ENCODE measurements around the gene IHH.

The IHH gene

DNA sequence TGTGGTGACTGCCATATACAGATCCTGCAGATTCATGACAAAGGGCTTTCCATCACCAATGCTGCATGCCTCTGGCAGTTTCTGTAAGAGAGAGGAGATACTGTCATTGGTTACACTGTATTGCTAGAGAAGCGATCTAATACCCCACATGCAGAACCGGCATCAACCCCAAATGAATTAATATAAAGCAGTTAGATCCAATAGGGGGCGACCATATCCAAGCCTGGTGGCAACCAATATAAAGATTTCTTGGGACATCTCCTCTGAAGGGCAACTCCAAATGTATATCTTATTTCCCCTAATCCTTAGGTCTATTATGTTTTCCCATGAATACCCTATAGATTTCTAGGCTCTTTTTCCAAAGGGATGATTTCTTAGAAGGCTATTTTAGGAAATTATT is 17.4 kb upstream of the IHH start:
- ChIA-PET CTCF (no interaction called here), POLR2A (no interaction called here)
- DNase-seq (ENCODE audit: extremely low spot score): no peak
- TF ChIP-seq ELF4 (IDR thresholded peaks at IDR 0.05) (no peak), HDGF (IDR thresholded peaks at IDR 0.05; ENCODE audit: borderline replicate concordance) (no peak), TARDBP (IDR thresholded peaks at IDR 0.05) (no peak), FOXM1 (IDR thresholded peaks at IDR 0.05; ENCODE audit: borderline replicate concordance) (no peak), L3MBTL2 (conservative IDR thresholded peaks at IDR 0.05) (no peak)

DNA sequence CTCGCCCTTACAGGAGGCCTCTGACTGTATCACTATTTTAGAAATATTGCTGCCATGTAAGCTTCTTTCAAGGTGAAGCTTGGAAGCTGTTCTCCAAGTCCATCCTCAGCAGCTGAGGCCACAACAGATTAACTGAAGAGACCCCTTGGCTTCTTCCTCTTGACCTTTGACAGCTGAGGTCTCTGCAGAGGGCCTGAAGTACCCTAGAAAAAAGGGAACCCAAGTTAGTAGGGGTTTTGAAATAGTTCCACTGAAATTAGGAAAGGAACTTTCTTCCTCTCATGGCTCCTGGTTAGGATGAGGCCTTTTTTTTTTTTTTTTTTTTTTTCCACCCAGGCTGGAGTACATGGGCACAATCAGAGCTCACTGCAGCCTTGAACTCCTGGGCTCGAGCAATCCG is 15.5 kb upstream of the IHH start:
- ChIA-PET CTCF (interaction anchor here (1.0 to 1.8 kb wide), 3 partner anchors 43 to 78 kb away, joined by 5 to 7 read pairs (median 6); no protein-coding TSS in a partner anchor), POLR2A (no interaction called here)

DNA sequence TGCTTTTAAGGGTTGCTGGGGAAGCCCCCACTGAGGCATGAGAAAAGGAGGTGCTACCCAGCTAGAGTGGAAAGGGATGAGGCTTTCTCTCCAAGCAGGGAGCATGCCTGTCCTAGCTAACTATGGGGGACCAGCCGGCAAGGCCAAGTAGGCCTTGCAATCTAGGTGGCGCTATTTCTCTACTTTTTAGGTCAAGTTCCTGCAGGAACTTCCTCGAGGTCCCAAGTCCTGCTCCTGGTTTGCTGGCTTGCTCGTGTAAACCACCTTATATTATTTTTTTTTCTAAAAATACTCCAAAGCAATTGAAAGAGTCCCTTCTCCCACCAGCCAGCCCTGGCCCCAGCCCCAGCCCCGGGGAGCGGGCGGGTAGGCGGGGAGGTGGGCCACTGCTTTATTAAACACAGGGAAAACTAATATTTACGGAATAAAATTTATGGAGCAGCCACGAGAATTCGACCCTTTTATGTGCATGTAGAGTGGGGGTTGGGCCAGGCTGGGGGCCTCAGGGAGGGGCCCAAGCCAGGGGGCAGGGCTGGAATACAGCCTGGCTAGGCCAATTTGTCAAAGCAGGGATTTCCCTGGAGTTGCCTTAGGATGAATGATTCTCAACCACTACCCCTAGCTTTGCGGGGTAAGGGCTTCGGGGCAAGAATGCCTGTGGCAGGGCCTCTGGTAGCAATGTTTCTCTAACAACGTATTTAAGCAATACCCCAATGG is 12.8 kb upstream of the IHH start:
- CTCF ChIA-PET: interaction anchor here (0.6 to 4.9 kb wide), 18 partner anchors 8 to 901 kb away, joined by 3 to 37 read pairs (median 4); no protein-coding TSS in a partner anchor
- POLR2A ChIA-PET: interaction anchor here (0.7 kb wide), 1 partner anchor 26 kb away, joined by 4 read pairs; no protein-coding TSS in a partner anchor
- peak; percentile 70 for DNase-seq (ENCODE audit: extremely low spot score)
- no peak for TF ChIP-seq HDGF (IDR thresholded peaks at IDR 0.05; ENCODE audit: borderline replicate concordance)
- TF ChIP-seq LEF1 (IDR thresholded peaks at IDR 0.05; ENCODE audit: borderline replicate concordance): no peak

More for the DNA sequence above, 15.5 kb upstream of the IHH start:
- DNase-seq (ENCODE audit: extremely low spot score): no peak
- TF ChIP-seq HDGF (IDR thresholded peaks at IDR 0.05; ENCODE audit: borderline replicate concordance): no peak
- TF ChIP-seq ZNF384 (IDR thresholded peaks at IDR 0.05): no peak
- no peak for TF ChIP-seq LEF1 (IDR thresholded peaks at IDR 0.05; ENCODE audit: borderline replicate concordance)
- TF ChIP-seq FOXK2 (IDR thresholded peaks at IDR 0.05): no peak
- no peak for TF ChIP-seq CTBP1 (IDR thresholded peaks at IDR 0.05; ENCODE audit: borderline replicate concordance)
- TF ChIP-seq NFRKB (IDR thresholded peaks at IDR 0.05): no peak
- no peak for TF ChIP-seq ELF4 (IDR thresholded peaks at IDR 0.05)
- TF ChIP-seq FOXA1 (IDR thresholded peaks at IDR 0.05): no peak
- TF ChIP-seq FOXM1 (IDR thresholded peaks at IDR 0.05; ENCODE audit: borderline replicate concordance): no peak
- TF ChIP-seq L3MBTL2 (conservative IDR thresholded peaks at IDR 0.05): no peak
- no peak for TF ChIP-seq BHLHE40 (IDR thresholded peaks at IDR 0.05; ENCODE audit: borderline replicate concordance)
- no peak for TF ChIP-seq SP1 (IDR thresholded peaks at IDR 0.05)
- TF ChIP-seq, protein P1, sequence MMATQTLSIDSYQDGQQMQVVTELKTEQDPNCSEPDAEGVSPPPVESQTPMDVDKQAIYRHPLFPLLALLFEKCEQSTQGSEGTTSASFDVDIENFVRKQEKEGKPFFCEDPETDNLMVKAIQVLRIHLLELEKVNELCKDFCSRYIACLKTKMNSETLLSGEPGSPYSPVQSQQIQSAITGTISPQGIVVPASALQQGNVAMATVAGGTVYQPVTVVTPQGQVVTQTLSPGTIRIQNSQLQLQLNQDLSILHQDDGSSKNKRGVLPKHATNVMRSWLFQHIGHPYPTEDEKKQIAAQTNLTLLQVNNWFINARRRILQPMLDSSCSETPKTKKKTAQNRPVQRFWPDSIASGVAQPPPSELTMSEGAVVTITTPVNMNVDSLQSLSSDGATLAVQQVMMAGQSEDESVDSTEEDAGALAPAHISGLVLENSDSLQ (IDR thresholded peaks at IDR 0.05): no peak
- TF ChIP-seq SUZ12 (IDR thresholded peaks at IDR 0.05): no peak
- TF ChIP-seq TARDBP (IDR thresholded peaks at IDR 0.05): no peak
- no peak for TF ChIP-seq ARNT (IDR thresholded peaks at IDR 0.05)

DNA sequence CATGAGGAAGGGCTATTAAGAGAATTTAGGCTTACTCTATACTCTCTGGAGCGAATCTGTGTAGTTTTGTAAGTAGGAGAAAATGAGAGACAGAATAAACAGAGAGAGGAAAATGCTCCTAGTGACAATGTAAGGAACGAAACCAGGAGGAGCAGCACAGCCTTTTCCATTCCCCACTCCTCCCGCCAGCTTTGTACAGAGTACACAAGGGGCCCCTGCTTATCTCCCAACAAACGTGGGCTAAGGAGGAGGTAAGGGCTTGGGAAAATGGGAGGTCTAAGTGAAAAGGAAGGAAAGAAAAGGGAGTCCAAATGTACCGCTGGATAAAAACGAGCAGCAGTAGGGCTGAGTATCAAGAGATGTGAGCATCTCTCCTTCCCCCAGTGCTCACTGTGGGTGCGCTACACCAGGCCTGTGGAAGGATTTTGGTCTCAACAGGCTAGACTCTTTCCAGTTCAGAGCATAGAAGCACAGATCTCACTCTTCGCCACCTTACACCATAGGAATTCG is 12.1 kb upstream of the IHH start:
- ChIA-PET CTCF (interaction anchor here (0.6 to 4.9 kb wide), 20 partner anchors 8 to 900 kb away, joined by 3 to 37 read pairs (median 4); no protein-coding TSS in a partner anchor), POLR2A (interaction anchor here (0.7 kb wide), 1 partner anchor 27 kb away, joined by 4 read pairs; no protein-coding TSS in a partner anchor)
- DNase-seq (ENCODE audit: extremely low spot score): no peak
- TF ChIP-seq FOXM1 (IDR thresholded peaks at IDR 0.05; ENCODE audit: borderline replicate concordance) (no peak), FOXK2 (IDR thresholded peaks at IDR 0.05) (no peak), BHLHE40 (IDR thresholded peaks at IDR 0.05; ENCODE audit: borderline replicate concordance) (no peak), L3MBTL2 (conservative IDR thresholded peaks at IDR 0.05) (no peak), ZNF384 (IDR thresholded peaks at IDR 0.05) (no peak), SUZ12 (IDR thresholded peaks at IDR 0.05) (no peak)

DNA sequence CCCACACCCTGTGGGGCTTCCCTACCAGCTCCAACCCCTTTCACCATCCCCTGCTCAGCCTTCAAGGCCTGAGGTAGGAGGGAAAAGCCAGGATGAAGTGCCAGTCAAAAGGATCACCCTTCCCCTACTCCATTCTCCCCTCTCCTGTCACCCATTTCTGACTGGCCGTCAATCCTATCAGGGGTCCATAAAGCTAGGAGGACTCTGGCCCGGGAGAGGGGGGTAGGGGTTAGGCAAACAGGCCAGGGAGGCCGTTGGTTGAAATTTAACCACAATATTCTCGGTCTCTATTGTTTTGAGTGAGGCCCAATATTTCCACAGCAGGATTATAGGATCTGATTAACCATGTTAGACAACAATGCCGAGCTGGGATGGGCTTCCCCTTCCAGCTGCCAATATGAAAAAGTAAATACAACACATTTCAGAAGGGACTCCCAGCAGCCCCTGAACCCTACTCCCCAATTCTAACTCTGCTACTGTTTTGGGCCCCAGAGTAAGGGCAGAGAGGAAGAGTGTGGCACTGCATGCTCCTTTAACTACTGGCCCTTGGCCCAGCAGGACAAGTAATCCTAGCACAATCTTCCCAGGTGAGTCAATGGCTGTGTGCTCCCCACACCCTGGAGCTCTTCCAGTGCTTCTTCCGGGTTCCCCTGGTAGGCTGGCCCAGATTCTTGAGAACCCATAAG is 10.6 kb upstream of the IHH start:
- TF ChIP-seq HDGF (IDR thresholded peaks at IDR 0.05; ENCODE audit: borderline replicate concordance) (no peak), FOXM1 (IDR thresholded peaks at IDR 0.05; ENCODE audit: borderline replicate concordance) (no peak), ZNF384 (IDR thresholded peaks at IDR 0.05) (no peak), SUZ12 (IDR thresholded peaks at IDR 0.05) (no peak), FOXK2 (IDR thresholded peaks at IDR 0.05) (no peak), ARNT (IDR thresholded peaks at IDR 0.05) (no peak), TARDBP (IDR thresholded peaks at IDR 0.05) (no peak), CTBP1 (IDR thresholded peaks at IDR 0.05; ENCODE audit: borderline replicate concordance) (no peak), NFRKB (IDR thresholded peaks at IDR 0.05) (no peak), LEF1 (IDR thresholded peaks at IDR 0.05; ENCODE audit: borderline replicate concordance) (no peak)
- TF ChIP-seq, protein P1 (IDR thresholded peaks at IDR 0.05): no peak
- ChIA-PET POLR2A (no interaction called here), CTCF (interaction anchor here (1.1 to 4.9 kb wide), 6 partner anchors 9 to 50 kb away, joined by 3 to 37 read pairs (median 8); no protein-coding TSS in a partner anchor)
- no peak for DNase-seq (ENCODE audit: extremely low spot score)

DNA sequence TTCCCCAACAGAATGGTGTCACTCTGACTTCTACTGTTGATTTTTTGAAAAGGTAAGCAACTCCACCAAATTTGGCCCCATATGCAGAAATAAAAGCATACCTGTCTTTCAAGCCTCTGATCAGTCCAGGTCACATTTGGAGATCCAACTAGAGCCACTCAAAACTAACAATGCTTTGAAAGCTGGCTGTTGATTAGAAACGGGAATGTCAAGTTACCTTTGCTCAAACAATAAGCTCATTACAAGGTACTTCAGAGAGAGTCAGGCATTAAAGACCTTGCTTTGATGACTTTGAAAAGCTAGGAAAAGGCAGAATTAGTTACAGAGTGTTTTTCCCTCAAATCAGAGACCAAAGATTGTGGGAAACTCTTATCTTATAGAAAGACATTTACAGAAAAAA is 4.8 kb upstream of the IHH start:
- no peak for DNase-seq (ENCODE audit: extremely low spot score)
- CTCF ChIA-PET: interaction anchor here (1.6 to 2.1 kb wide), 2 partner anchors 9 to 38 kb away, joined by 4 to 8 read pairs; no protein-coding TSS in a partner anchor
- no peak for TF ChIP-seq ELF4 (IDR thresholded peaks at IDR 0.05)
- POLR2A ChIA-PET: no interaction called here

DNA sequence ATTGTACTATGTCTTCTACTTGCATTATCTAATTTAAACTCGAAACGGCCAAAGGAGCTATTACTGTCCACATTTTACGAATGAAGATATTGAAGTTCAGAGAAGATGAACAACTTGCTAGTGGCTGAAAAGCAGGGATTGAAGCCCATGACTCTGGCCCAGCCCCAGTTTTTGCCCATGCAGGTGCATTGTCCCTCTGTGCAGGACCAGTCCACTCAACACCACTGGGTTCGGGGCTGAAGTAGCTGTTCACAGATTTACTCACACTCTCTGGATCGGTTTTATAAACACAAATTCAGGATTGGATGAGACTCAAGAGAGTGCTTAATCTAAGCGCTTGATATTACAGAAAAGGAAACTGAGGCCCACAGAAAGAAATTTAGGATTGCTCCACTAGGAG is 1.4 kb upstream of the IHH start:
- TF ChIP-seq HDGF (IDR thresholded peaks at IDR 0.05; ENCODE audit: borderline replicate concordance) (no peak), NFRKB (IDR thresholded peaks at IDR 0.05) (no peak), CTBP1 (IDR thresholded peaks at IDR 0.05; ENCODE audit: borderline replicate concordance) (no peak), FOXK2 (IDR thresholded peaks at IDR 0.05) (no peak), TARDBP (IDR thresholded peaks at IDR 0.05) (no peak), SP1 (IDR thresholded peaks at IDR 0.05) (no peak), SUZ12 (IDR thresholded peaks at IDR 0.05) (no peak), FOXM1 (IDR thresholded peaks at IDR 0.05; ENCODE audit: borderline replicate concordance) (no peak), LEF1 (IDR thresholded peaks at IDR 0.05; ENCODE audit: borderline replicate concordance) (no peak), ELF4 (IDR thresholded peaks at IDR 0.05) (no peak), FOXA1 (IDR thresholded peaks at IDR 0.05) (no peak), ZNF384 (IDR thresholded peaks at IDR 0.05) (no peak), BHLHE40 (IDR thresholded peaks at IDR 0.05; ENCODE audit: borderline replicate concordance) (no peak), L3MBTL2 (conservative IDR thresholded peaks at IDR 0.05) (no peak), ARNT (IDR thresholded peaks at IDR 0.05) (no peak)
- TF ChIP-seq, protein P1 (IDR thresholded peaks at IDR 0.05): no peak
- no peak for DNase-seq (ENCODE audit: extremely low spot score)
- CTCF ChIA-PET: interaction anchor here (0.6 to 3.4 kb wide), 5 partner anchors 11 to 108 kb away, joined by 3 to 13 read pairs (median 4); no protein-coding TSS in a partner anchor
- POLR2A ChIA-PET: no interaction called here

Data from HEK293T (cell line).